Measurements from ENCODE around the gene DPY19L1.
"Not testable (repeated sequence)": the region's sequence is repeated elsewhere in the genome, so short reads cannot be mapped to it uniquely, and the experiment has no call there.

Gene DPY19L1

DNA sequence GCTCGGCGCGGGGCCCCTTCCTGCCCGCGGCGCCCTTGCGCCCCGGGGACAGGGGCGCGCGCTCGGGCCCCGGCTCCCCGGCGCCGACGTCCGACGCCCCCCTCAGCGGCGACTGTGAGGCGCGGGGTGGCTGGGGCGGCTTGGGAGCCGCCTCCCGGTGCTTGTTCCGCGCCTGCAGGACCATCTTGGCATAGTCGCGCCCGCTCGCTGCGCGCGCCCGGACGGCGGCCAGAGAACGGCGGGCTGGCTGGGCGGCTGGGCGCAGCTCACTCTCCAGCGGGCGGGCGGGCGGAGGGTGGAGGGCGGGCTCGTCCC is at the start of gene DPY19L1:
DPY19L1 (minus strand) TSS at position 275 of the 315 bp plus-strand sequence; CDS start at position 184, 91 bp downstream.
- DNase-seq (ENCODE audit: low read depth), result no peak

DNA sequence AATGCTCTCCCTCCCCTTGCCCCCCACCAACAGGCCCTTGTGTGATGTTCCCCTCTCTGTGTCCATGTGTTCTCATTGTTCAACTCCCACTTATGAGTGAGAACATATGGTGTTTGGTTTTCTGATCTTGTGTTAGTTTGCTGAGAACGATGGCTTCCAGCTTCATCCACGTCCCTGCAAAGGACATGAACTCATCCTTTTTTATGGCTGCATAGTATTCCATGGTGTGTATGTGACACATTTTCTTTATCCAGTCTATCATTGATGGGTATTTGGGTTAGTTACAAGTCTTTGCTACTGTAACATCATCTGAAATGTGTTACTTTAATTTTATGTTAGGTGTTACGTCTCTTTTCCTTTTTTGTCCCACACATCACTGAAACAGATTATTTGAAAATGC is 42.2 kb upstream of the DPY19L1 start:
- not testable (repeated sequence) for DNase-seq (ENCODE audit: low read depth)

GRCh38 chr7:35074008-35074407 is 36.7 kb upstream of the DPY19L1 start:
- not testable (repeated sequence) for DNase-seq (ENCODE audit: low read depth)

GRCh38 chr7:35072950-35073827 is 35.9 kb upstream of the DPY19L1 start:
- DNase-seq (ENCODE audit: low read depth), result not testable (repeated sequence)

GRCh38 chr7:35069084-35069483 is 31.8 kb upstream of the DPY19L1 start:
- not testable (repeated sequence) for DNase-seq (ENCODE audit: low read depth)

- DNase-seq (ENCODE audit: low read depth), result not testable (repeated sequence)
Observed at GRCh38 chr7:35065382-35065781, 28.1 kb upstream of the DPY19L1 start.

DNA sequence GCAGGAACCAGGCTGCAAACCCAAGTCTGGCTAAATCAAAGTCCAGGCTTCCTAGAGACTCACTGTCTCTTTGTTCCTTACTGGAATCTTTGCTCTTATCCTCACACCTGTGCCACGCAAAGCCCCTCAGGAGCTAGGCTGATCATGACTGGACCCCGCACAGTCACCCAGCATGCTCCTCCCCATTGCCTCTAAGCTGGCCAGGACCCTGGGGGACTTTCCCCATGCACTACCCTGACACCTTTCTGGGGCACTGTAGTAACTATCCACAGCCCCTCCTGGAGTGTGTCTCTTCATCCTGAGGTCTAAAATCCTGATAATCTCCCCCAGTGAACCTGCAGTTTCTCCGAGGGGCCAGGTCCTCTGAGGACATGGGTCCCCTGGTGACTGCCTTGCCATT is 21.3 kb upstream of the DPY19L1 start:
- DNase-seq (ENCODE audit: low read depth), result not testable (repeated sequence)

DNA sequence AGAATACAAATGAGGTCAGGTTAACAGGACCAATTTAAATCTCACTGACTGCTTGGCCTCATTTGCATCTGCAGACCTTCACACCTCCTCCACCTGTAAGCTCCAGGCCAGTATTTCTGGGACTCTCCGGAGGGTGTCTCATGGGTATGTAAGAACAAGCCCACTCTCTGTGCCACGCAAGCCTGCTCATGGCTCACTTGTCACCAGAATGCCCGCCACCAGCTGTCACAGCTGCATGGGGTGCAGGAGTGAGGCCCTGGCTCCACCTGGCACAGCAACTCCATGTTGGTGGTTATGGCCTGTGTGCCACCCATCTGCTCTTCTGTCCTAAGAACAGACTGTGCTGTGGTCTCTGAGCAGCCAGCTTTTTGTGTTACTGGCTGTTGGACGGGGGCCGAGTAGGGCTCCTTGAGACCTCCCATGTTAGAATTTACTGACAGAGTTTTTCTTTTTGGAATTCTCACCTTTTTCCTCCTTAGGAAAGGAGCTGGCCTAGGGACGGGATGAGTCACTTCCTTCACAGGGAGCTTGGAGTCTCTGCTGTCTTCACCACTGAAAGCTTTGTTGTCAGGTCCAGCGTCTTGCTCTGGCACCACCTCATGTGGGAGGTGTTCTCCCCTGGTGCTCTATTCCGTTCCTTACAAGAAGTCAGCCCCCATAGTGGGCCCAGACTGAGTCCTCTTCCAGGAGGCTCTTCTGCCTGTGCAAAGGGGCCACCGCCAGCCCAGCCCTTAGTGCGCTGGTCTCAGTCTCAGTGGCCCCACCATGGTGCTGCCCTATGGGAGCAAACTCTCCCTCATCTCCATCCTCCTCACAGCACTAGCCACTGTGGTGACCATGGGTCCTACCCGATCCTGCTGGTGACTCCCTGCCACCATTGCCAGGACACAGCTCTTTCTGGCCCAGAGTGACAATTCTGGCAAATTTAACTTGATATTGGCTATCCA is 20.5 kb upstream of the DPY19L1 start:
- not testable (repeated sequence) for DNase-seq (ENCODE audit: low read depth)

DNA sequence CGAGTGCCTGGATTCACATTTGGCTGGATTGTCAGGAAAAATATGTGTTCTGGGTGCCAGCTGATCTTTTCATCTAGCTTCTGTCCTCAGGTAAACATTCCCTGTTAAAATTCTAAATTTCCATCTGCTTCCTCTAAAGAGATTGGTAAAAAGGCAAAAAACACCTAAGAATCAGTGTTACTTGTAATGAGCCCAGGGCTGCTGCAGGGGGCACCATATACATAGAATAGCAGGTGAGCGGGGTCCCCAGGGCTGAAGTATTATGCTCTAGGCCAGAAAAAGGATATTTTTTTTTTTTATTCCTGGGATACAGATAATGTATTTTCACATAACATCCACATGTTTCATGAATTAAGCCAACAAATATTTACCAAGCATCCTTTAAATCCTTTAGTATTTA is 18.4 kb upstream of the DPY19L1 start:
- not testable (repeated sequence) for DNase-seq (ENCODE audit: low read depth)

DNA sequence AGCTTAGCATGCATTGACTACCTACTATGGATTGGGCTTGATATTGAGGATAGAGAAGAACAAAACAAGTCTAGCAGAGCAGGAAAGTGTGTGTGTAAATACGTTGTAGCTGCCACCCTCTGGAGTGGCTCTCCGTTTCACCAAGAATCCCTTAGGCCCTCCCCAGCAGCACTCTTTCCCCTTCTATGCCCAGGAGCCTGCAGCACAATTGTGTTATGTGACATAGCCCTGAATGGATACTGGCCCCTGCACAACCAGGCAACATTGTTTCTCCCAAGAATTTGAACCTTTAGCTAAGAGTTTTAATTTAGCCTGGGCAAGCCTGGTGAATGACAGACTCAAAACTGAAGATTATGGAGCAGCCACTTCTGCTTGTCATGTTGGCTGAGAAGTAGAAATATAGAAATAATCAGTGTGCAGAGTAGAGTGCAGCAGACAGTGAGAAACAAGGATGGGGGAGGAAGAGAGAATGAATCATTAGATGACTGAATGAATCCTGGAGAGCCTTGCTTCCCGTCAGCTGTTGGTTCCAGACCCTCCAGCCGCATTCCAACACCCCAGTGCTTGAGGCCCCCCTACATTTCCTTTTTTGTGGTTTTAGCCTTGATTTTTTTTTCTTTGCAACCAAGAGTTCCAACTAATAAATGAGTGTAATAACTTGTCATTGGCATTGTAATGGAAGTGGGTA is 16.3 kb upstream of the DPY19L1 start:
- DNase-seq (ENCODE audit: low read depth), result not testable (repeated sequence)

GRCh38 chr7:35048390-35048789 is 11.1 kb upstream of the DPY19L1 start:
- DNase-seq (ENCODE audit: low read depth), result not testable (repeated sequence)

- not testable (repeated sequence) for DNase-seq (ENCODE audit: low read depth)
Observed at GRCh38 chr7:35047912-35048305, 10.6 kb upstream of the DPY19L1 start.

DNA sequence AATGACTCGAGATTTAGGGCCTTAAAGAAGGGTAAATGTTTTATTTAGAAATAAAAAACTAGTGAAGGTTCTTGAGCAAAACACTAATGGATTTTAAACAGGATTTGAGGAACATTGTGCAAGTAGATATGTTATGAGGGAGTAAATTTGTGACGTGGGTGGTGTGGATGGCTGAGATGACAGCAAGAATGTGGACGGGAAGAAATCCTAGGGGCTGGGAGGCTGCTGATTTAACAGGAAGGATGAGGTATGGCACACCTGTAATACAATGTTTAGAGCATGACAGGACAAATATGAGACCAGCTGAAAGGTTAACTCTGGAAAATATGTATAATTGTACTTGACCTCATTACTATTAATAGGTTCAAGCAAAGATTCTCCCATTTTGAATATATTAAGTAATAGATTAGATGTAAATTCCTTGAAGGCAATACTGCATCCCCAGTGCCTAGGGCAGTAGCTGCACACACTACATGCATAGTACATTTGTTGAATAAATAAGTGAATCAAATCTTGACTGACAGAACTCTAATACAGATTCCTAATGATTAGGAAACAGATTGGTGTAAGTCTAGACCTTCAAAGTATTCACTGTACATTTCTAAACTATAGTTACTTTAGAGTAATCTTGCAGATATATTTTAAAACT is 10.1 kb upstream of the DPY19L1 start:
- DNase-seq (ENCODE audit: low read depth), result not testable (repeated sequence)

- DNase-seq (ENCODE audit: low read depth), result not testable (repeated sequence)
Observed at GRCh38 chr7:35043301-35043700, 6.0 kb upstream of the DPY19L1 start.

GRCh38 chr7:35040906-35041305 is 3.6 kb upstream of the DPY19L1 start:
- DNase-seq (ENCODE audit: low read depth), result no peak

- DNase-seq (ENCODE audit: low read depth), result no peak
Observed at GRCh38 chr7:35039343-35039742, 2.1 kb upstream of the DPY19L1 start.

DNA sequence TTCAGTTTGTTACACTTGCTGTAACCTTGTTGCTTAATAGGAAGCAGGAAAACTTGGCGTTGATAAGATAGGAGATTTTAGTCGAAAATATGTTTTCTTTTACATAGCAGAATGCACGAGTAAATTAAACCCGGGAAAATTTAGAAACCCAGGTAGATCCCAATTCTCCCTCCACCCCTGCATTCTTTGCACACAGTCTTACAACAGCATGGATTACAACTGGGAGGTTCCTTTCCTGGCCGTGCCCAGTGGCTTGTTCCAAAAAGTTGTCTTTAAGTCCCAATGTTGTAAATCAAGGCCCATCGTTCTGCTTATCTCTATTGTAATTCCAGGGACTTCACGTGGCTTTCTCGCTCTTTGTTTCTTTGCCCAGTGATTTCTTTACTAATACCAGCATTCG is 1.1 kb upstream of the DPY19L1 start:
- DNase-seq (ENCODE audit: low read depth), result no peak

GRCh38 chr7:35037526-35038341 is 449 bp upstream of the DPY19L1 start:
- DNase-seq (ENCODE audit: low read depth), result peak; percentile 44

GRCh38 chr7:35036361-35037171 is 719 bp downstream of the DPY19L1 start:
- peak; percentile 25 for DNase-seq (ENCODE audit: low read depth)

GRCh38 chr7:35035511-35035961 is 1.7 kb downstream of the DPY19L1 start:
- DNase-seq (ENCODE audit: low read depth), result peak; percentile 19

All from HS-5 (cell line).